Stimulated activated CD4-positive, alpha-beta T cell treated with anti-CD3 and anti-CD28 coated beads, Interleukin-12 subunit alpha, Interleukin-12 subunit beta, amount 100 ng/mL, for 4 hours (primary cell): ENCODE measurements around the gene TNNC2.
"Not testable (repeated sequence)": the region's sequence is repeated elsewhere in the genome, so short reads cannot be mapped to it uniquely, and the experiment has no call there.

ENCODE experiments used
- DNase-seq: peaks from one replicate; pipeline ENCODE4 v3.0.0-alpha.2; 2020

TNNC2 gene

DNA sequence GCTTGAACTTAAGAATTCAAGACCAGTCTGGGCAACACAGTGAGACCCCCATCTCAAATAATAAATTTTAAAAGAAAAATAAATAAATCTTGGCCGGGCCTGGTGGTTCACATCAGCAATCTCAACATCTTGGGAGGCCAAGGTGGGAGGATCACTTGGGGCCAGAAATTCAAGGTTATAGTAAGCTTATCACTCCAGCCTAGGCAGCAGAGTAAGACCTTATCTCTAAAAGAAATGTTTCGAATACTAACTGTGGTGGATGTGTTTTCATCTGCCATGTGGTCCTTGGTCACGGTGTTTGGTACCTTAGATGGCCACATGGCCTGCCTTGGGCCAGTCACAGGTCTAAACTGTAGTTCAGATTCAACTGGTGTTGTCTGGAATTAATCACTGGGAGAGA lies 8.9 kb downstream of the TNNC2 start:
- DNase-seq = no peak

DNA sequence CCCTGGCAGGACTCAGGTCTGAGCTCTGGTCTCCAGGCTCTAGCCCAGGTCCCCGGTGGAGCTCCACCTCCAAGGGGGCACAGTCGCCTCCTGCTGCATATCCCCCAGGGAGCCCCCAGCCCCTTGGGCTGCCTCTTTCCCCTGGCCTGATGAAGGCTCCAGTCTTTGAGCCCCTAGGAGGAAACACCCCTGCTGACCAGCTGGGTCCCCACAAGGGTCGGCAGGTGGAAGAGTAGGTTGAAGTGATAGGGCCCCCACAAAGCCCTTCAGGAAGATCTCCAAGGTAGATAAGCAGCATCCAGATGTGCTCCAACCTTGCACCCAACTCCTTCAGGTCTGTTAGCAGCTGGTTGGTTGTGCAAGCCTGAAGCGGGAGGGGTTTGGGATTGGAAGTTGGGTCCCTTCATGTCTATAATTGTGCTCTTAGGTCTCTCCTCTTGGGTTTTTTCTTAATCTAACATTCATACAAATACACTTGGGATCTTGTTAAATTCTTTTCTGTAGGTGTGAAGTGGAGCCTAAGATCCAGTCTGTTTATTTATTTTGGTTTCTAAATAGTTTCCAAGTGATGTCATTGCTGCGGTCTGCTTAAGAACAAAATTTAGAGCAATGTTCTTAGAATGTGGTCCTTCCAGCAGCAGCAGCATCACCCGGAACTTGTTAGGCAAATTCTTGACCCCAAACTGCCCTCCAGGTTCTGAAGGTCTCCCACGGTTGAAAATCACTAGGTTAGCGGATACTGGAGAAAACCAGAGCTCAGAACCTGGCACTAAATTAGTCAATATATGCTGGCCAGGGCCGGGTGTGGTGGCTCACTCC lies 9.5 kb downstream of the TNNC2 start:
- no peak for DNase-seq

DNA sequence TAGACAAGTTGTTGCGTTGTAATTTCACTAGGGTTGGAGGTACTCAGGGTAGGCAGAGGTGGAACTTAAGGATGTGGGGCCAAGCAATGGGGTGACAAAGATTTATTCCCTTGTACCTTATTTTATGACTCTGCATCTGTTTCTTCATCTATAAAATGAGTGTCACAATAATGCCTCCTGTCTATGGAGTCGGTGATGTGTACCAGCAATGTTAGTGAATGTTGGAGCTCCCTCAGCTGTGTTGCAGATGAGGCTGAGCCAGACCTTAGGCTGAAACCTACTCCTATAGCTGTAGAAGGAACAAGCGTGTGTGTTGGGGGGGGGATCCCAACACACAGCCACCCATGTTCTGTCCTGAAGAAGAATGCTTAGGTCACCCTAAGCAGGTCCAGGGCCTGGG lies 10.2 kb downstream of the TNNC2 start:
- no peak for DNase-seq

DNA sequence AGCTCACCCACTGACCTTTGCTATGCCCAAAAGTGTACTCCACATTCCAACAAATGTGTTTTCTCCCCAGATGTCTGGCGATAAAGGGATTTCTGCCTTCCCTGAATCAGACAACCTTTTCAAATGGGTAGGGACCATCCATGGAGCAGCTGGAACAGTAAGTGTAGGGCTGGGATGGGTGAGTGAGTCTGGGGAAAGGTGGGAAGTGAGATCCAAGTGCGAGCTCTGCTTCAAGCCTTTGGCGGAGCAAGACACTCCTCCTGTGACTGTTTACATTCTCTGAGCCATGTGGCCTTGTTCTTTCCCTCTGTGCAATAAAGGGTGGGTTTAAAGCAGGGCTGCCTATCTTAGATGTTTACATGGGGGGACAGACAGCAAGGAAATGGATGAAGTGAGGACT lies 12.8 kb downstream of the TNNC2 start:
- no peak for DNase-seq

DNA sequence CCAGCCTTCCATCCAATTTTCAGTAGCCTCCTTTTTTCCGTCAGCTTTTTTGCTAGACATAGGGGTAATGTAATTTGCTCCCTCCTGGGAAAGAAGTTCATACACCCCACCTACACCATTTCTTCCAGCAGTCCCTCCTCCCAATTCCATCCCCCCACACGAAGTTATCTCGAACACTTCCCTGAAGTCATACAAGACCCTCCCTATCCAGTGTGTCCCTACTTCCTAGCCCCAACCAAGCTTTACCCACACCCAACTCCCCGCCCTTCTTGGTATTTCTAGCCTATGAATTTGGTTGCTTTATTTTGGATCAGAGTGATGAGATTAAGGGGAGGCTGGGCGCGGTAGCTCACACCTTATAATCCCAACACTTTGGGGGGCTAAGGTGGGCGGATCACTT lies 13.6 kb downstream of the TNNC2 start:
- DNase-seq = no peak

DNA sequence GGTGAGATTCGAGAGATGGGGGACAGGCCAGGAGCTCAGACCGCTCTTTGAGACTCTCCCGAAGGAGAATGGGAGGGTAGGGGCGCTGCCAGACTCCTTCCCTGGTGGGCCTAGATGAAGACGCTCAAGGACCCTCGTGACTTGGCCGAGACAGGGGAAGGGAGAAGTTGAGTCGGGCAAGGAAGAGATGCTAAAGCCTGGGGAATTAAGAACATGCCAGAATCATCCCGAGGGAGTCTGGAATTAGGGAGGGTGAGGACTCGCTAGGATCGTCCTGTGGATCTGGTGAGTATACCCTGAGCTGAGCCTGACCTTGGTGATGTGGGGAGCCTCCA lies 14.1 kb downstream of the TNNC2 start:
- no peak for DNase-seq

DNA sequence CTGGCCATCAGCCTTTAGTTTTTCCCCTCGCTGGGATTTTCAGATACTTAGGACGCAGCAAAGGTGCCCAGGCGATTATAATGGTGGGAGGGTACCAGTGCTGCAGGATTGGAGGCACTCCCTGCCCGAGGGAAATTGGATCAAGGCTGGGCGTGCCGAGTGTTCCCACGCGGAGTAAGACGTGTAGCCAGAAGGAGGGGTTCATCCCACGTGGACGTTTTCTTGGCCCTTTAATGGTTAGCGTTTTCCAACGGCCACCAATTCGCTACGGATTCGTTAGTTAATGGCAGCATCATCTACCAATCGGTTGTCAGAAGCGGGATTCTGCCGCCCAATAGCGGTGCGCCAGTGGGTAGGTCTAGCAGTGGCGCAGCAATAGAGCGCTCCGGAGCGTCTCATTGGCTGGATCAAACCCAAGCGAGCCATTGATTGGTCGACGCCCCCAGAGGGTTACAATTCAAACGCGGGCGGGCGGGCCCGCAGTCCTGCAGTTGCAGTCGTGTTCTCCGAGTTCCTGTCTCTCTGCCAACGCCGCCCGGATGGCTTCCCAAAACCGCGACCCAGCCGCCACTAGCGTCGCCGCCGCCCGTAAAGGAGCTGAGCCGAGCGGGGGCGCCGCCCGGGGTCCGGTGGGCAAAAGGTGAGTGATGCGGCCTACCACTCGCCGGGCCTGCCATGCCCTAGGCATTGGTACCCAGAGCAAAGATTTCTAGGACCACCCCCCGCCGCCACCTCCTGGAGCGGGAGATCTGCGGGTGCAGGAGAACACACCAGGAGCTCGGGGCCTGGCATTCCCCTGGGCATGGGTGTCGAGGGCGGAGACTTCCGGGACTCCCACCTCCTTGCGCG lies 14.7 kb downstream of the TNNC2 start, which contains the start of gene UBE2C:
Gene UBE2C, plus strand, starts transcription at position 488 of the 849 bp plus-strand sequence. Its CDS starts 52 bp downstream, at position 540.
- DNase-seq = peak; percentile 87

DNA sequence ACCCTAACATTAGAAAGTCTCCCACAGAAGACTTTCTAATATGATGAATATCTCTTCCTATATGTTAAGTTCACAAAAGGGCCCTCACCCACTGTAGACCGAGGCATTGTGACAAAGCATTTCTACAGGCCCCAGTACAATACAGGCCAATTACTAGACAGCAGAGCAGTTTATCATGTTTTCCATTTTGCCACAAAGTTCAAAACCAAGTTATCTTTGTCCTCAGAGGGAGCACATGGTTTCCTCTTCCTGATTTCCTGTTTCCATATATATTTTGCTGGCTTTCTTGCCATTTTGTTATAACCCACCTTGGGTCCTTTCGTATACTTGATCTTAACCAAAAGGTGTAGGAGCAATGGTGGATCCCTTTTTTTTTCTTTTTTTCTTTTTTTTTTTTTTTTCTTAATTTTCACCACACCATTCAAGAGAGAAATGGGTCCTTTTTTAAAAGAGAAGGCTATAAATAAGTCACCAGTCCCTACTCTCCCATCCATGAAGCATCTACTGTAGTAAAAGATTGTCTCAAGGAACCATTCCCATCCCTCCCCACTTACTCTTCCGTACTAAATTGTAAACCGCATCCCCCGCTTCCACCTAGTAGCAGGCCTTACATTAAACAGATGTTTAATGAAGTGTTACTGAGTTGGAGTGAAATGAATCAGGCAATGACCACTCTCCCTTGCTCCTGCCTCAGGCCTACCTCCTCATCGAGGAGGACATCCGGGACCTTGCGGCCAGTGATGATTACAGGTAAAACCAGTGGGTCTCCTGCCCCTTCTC lies 16.7 kb downstream of the TNNC2 start:
- no peak for DNase-seq

DNA sequence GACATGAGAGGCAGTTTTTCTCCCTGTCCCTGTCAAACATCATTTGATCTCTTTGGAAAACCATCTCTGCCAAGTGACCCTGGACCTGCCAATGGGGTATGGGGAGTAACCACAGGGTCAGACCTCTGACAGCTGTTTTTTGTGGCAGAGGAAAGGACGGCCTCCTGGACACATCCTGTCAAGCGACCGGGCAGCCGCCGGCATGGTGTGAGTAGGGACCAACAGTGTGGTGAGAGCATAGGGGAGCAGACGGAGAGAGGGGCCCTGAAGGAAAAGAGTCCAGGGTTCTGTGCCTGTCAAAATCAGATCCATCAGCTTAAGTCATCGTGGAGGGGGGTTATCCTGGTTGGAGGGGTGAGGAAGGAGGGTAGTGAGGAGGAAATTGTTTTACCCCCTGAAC lies 25.3 kb downstream of the TNNC2 start:
- no peak for DNase-seq

DNA sequence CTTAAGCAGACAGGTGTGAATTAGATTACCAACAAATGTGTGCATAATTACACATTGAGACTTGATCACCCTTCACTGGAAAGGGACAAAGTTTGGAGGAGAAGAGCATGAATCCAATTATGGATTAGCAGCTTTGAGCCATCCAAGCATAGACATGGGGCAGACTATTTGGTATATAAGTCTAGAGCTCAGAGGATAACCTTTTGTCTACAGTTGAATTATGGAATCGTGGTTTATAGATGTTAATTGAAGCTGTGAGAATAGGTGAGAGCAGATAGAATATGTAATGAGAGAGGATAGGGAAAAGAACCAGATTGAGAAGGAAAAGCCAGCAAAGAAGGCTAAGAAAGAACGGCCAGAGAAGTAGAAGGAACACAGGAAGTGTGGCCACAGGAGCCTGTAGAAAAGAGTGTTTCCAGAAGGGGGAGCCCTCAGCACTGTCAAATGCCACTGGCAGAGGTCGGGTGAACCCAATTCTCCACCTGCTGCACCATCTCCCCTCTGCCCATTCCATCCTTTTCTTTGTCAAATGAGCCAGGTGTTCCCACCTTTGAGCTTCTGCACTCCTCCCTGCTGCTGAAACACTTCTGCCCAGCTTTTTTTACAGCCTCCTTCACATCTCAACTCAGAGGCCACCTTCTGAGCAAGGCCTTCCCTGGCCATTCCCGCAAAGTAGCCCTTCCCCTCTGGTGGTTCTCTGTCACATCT lies 28.0 kb downstream of the TNNC2 start:
- peak; percentile 42 for DNase-seq

DNA sequence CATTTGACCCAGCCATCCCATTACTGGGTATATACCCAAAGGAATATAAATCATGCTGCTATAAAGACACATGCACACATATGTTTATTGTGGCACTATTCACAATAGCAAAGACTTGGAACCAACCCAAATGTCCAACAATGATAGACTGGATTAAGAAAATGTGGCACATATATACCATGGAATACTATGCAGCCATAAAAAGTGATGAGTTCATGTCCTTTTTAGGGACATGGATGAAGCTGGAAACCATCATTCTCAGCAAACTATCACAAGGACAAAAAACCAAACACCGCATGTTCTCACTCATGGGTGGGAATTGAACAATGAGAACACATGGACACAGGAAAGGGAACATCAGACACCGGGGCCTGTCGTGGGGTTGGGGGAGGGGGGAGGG lies 29.2 kb downstream of the TNNC2 start:
- not testable (repeated sequence) for DNase-seq

DNA sequence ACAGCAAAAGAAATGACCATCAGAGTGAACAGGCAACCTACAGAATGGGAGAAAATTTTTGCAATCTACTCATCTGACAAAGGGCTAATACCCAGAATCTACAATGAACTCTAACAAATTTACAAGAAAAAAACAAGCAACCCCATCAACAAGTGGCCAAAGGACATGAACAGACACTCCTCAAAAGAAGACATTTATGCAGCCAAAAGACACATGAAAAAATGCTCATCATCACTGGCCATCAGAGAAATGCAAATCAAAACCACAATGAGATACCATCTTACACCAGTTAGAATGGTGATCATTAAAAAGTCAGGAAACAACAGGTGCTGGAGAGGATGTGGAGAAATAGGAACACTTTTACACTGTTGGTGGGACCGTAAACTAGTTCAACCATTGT lies 29.6 kb downstream of the TNNC2 start:
- DNase-seq = not testable (repeated sequence)

DNA sequence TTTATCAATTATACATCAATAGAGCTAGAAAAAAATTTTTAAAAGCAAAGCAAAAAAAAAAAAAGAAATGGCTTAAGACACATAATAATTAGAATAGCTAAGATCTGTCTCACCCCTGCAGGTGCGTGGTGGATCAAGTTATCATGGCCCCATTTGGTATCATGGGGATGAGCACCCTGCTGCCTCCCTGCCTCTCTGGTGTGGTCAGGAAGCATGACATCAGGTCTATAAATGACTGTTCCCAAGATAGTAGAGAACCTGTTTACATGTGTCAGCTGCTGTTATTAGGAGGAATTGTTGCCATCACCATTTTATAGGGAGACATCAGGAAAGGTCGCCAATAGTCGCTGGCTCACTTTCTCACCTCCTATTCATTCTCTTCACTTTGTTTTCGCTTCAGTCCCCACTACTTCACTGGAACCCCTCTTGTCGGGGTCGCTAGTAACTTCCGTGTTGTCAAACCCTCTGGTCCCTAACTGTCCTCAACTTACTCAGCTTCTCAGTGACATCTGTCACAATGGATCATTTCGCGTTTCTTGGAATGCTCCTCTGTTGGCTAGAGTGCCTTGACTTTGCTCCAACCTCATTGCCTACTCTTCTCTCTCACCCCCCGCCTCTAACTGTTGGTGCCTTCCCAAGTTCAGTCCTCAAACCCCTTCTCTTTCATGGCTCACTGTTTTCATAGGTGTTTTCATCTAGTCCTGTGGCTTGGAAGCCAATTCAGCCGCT lies 30.6 kb downstream of the TNNC2 start:
- no peak for DNase-seq

DNA sequence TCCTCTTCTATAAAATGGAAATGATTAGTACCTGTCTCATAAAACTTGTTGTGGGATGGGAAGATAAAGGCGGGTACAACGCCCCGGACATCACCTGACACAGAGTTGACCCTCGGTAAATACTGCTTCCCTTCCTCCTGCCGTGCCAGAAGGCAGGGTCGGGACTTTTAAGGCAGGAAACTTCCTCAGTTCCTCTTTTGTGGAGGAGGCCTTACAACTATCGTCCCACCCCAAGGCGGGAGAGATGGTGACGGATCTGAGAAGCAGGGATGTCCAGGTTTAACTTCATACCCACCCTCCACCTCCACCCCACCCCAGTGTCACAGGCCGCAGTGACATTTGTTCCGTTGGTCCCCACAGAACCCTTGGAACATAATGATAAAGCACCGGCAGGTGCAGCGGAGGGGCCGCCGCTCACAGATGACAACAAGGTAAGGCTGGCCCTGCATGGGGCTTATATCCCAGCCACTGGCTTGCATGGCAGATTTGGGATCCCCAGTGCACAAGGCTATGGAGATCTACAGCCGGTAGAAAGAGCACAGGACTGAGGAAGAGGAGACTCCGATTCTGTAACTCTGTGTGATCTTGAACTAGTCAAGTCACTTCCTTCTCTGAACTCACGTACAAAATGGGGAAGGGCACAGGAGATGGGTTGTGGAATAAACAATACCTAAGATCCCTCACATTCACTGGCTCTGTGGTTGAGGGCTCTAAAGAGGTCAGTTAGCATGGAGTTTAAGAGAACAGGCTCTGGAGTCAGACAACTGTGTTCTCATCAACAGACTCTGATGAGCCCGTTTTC lies 34.6 kb downstream of the TNNC2 start:
- DNase-seq = no peak

DNA sequence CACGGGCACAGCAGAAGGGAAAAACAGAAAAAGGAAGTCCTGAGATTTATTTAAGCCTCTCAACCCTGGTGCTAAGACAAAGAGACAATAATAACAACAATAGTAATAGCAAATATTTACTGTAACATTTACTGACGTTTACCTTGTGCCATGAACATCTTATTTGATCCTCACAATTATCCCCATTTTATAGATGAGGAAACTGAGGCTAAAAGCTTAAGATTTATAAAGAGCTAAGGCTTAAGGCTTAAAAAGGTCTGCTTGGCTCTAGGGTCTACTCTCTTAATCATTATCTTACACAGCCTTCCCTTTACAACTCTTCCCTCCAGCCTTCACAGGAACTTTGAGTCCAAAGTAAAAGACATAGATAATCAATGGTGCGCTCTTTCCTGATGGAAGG lies 38.8 kb downstream of the TNNC2 start:
- DNase-seq = no peak

DNA sequence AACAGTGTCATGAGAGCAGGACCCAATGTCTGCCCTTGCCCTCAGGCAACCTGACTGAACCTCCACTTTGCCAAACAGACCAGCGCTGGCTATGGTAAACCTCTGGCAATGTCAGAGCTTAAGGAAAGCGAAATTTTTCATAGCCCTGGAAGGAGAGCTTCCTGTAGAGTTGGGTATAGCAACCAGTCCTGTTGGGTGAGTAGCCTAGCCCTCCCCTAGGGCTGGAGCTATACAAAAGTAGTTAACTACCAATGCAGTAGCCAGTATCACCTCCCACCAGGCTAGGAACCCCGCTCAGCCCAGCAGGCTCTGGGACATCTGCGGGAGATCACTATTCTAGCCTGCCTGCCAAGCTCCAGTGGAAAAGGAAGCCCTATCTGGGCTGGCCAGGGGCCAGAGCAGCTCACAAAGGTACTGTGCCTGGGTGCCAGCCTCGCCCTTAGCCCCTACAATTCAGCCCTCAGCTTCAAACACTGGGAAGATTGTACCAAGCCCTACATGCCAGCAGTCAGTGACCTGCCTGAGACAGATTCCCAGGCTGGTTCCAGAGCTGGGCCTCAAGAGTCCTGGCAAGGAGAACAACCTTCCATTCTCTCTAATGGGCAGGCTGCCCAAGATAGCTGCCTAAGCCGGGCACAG lies 43.3 kb downstream of the TNNC2 start:
- no peak for DNase-seq

DNA sequence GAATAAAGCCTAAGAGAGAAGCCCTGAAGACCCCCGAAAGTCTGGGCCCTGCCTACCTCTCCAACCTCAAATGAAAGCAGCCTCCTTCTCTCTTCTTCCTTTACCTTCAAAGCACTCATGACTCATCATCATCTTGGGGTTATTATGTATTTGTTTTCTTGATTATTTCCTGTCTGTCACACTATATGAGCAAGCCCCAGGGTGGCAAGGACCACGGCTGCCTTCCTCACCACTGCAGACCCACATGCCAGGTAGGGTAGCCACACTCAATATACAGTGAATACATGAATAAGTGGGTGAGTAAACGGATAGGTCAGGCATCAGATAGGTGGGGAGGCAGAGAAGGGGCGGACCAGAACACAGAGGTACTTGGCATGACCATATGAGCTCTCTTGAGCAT lies 44.2 kb downstream of the TNNC2 start:
- no peak for DNase-seq

DNA sequence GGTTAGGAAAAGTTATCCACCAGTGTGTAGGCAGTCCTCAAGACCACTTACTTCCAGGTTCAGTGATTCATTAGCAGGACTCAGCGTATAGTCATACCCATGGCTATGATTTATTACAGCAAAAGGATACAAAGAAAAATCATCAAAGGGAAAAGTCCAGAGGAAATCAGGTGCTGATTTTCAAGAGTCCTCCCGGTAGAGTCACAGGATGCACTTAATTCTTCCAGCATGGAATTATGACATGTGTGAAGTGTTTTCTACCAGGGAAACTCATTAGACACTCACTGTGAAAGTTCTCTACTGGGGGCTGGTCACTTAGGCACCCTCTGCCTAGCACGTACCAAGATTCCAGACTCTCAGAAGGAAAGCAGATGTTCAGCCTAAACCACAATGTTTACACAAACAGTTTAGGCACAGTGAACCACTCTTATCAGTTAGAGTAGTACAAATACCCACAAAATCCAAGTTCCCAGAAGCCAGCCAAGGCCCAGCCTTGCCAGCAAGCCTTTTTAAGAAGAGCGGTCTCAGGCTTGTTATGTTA lies 45.7 kb downstream of the TNNC2 start:
- DNase-seq = no peak

DNA sequence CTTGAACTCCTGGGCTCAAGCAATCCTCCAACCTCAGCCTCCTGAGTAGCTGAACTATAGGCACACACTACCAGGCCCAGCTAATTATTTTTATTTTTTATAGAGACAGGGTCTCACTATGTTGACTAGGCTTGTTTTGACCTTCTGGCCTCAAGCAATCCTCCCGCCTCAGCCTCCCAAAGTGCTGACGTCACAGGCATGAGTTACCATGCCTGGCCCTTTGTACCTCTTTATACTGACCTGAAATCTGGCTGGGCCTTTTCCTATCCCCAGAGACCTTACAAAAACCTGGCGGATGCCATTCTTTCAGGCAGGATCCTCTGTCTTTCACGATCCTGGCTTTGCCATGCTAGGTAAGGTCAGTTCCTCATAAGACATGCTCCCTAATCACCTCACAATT lies 47.0 kb downstream of the TNNC2 start:
- DNase-seq = no peak
